Coronary artery (tissue), 2 donors: Measurements from ENCODE around the gene CTNND1.
A peak's percentile ranks its signal among the peaks of the same experiment; 100 is the strongest.
"Not testable (repeated sequence)": the region's sequence is repeated elsewhere in the genome, so short reads cannot be mapped to it uniquely, and the experiment has no call there.

Experiments
- DNase-seq: peaks from one replicate; pipeline ENCODE4 v3.0.0-alpha.2; 2017; ENCODE audit warnings: low spot score
- H3K27ac ChIP-seq, 2 donors: fragments of 200-600 bp; sonication (generic); one replicate each; pipeline ENCODE4 v1.5.1; 2016 to 2019
- H3K4me3 ChIP-seq: fragments of 200-600 bp; sonication (generic); 2 replicates; pipeline ENCODE4 v1.5.1; 2016; ENCODE audit warnings: mild to moderate bottlenecking, moderate library complexity
- TF ChIP-seq, protein P1 (sequence below): fragments of 200-600 bp; sonication (generic); IDR thresholded peaks from one replicate; pipeline ENCODE4 v1.5.1; 2019; ENCODE audit warnings: antibody characterized with exemption

Gene CTNND1, protein sequence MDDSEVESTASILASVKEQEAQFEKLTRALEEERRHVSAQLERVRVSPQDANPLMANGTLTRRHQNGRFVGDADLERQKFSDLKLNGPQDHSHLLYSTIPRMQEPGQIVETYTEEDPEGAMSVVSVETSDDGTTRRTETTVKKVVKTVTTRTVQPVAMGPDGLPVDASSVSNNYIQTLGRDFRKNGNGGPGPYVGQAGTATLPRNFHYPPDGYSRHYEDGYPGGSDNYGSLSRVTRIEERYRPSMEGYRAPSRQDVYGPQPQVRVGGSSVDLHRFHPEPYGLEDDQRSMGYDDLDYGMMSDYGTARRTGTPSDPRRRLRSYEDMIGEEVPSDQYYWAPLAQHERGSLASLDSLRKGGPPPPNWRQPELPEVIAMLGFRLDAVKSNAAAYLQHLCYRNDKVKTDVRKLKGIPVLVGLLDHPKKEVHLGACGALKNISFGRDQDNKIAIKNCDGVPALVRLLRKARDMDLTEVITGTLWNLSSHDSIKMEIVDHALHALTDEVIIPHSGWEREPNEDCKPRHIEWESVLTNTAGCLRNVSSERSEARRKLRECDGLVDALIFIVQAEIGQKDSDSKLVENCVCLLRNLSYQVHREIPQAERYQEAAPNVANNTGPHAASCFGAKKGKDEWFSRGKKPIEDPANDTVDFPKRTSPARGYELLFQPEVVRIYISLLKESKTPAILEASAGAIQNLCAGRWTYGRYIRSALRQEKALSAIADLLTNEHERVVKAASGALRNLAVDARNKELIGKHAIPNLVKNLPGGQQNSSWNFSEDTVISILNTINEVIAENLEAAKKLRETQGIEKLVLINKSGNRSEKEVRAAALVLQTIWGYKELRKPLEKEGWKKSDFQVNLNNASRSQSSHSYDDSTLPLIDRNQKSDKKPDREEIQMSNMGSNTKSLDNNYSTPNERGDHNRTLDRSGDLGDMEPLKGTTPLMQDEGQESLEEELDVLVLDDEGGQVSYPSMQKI

DNA sequence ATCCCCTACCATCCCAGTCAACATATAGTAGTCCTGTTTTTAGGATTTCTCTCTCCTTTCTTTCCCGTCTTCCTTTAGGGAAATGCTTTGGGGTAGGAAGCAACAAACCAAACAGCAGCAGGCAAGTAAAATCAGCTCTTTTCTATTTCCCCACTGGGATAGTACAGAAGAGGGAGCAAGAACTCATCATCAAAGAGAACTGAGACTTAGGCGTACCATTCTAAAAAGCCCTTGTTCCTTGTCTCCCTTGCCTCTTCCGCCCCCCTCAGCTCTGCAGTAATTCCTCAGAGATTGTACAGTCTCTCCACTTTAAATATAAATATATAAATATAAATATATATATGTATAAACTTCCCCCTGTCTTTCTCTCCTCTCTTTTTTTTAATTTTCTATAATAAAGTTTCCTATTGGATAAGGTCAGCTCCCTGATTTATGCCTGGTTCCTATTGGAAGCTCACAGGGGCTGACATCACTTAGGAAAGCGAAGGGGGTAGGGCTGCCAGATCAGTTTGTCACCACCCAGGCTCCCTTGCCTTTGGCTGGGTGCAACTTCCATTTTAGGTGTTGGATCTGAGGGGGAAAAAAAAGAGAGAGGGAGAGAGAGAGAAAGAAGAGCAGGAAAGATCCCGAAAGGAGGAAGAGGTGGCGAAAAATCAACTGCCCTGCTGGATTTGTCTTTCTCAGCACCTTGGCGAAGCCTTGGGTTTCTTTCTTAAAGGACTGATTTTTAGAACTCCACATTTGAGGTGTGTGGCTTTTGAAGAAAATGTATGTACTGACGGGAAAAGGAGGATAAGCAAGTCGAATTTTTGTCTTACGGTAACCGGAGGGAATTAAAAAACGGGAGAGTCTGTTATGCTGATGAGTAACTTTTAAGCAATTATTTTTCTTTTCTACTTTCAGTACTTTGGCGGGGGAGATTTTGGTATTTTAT, at the start of gene CTNND1:
Gene CTNND1, plus strand, starts transcription at position 502 of the 934 bp plus-strand sequence. CDS start 29,677 bp downstream, outside the sequence.
- peak within 1 kb of the TSS; percentile 77 for H3K4me3 ChIP-seq
- H3K27ac ChIP-seq: peak within 1 kb of the TSS; percentile 84 to 93
- TF ChIP-seq, protein P1, sequence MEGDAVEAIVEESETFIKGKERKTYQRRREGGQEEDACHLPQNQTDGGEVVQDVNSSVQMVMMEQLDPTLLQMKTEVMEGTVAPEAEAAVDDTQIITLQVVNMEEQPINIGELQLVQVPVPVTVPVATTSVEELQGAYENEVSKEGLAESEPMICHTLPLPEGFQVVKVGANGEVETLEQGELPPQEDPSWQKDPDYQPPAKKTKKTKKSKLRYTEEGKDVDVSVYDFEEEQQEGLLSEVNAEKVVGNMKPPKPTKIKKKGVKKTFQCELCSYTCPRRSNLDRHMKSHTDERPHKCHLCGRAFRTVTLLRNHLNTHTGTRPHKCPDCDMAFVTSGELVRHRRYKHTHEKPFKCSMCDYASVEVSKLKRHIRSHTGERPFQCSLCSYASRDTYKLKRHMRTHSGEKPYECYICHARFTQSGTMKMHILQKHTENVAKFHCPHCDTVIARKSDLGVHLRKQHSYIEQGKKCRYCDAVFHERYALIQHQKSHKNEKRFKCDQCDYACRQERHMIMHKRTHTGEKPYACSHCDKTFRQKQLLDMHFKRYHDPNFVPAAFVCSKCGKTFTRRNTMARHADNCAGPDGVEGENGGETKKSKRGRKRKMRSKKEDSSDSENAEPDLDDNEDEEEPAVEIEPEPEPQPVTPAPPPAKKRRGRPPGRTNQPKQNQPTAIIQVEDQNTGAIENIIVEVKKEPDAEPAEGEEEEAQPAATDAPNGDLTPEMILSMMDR: no peak
- DNase-seq: peak; percentile 94

DNA sequence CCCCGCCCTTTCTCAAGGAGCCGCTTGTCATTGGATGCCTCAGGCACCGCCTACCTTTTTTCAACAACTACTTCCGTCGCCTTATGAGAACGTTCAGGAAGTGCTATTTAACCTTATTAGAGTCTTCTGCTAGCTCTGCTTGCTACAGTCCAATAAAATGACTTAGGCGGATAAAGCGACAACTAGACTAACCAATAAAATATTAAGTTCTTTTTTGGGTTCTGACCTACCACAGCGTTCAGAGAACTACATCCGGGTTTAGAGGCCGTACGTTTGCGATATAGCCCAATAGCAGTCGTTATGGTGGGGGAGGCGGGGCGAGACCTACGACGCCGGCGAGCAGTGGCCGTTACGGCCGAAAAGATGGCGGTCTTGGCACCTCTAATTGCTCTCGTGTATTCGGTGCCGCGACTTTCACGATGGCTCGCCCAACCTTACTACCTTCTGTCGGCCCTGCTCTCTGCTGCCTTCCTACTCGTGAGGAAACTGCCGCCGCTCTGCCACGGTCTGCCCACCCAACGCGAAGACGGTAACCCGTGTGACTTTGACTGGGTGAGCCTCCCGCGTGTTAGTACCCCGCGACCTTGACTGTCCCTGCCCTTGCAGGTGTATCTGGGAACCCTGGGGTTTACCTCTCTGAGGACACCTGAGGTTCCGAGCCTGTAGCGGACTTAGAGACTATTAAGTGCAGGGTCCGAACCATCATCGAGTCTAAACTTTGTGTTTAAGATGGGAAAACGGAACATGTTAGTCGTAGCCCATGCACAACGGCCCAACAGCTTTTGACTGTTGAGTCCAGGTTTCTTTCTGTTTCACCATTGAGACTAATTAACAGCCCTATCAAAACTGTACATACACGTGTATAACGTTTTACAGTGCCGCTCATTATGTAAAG, 49.1 kb upstream of the CTNND1 start, which contains the start of gene TMX2:
Gene TMX2, plus strand, starts transcription at position 338 of the 895 bp plus-strand sequence. Its CDS starts 26 bp downstream, at position 364.
- Histone ChIP-seq H3K27ac (peak within 1 kb of the TSS; percentile 73 to 89), H3K4me3 (peak within 1 kb of the TSS; percentile 78)
- peak; percentile 94 for DNase-seq
- TF ChIP-seq, protein P1: no peak

DNA sequence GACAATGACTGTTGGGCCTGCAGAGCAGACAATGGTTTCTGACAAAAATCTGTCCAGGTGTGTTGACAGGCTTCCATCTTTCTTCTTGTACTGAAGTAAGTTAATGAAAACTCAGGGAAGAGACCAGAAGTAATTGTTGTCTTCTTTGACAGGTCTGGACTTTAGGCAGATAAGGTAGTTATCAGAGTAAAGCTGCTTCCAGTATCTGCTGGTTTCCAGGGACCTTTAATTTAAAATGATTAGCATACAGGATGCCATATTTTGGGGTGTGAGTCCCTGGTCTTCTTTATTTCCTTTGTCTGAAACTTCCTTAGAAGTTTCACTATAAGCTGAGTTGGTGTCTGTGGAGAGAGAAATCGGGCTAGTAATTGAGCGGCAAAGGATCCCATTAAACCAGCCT, 47.8 kb upstream of the CTNND1 start:
- peak overlapping the region; percentile 78 for H3K4me3 ChIP-seq
- TF ChIP-seq, protein P1: no peak
- DNase-seq: no peak
- no peak overlapping the region for H3K27ac ChIP-seq

DNA sequence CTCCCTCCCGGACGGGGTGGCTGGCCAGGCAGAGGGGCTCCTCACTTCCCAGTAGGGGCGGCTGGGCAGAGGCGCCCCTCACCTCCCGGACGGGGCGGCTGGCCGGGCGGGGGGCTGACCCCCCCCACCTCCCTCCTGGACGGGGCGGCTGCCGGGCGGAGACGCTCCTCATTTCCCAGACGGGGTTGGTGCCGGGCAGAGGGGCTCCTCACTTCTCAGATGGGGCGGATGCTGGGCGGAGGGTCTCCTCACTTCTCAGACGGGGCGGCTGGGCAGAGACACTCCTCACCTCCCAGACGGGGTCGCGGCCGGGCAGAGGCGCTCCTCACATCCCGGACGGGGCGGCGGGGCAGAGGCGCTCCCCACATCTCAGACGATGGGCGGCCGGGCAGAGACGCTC, 44.9 kb upstream of the CTNND1 start:
- not testable (repeated sequence) for DNase-seq, H3K4me3 ChIP-seq, H3K27ac ChIP-seq

DNA sequence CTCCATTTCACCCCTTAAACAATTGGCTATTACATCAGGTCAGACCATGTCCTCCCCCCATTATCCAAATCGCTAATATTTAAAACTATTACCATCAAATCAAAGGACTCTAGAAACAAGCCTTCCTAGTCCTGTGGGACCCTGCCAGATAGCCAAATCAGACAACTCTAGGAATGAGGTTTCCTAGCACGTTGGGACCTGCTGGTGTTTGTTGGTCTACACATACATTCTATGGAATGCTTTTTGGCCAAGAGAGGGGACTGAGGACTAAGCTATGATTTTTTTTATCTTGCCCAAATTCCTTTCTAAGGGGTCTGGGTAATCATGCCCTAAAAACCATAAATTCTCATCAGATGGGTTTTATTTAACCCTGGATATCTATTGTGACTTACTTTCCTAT, 34.4 kb upstream of the CTNND1 start:
- TF ChIP-seq, protein P1: no peak
- H3K4me3 ChIP-seq: no peak overlapping the region
- no peak overlapping the region for H3K27ac ChIP-seq
- DNase-seq: no peak

DNA sequence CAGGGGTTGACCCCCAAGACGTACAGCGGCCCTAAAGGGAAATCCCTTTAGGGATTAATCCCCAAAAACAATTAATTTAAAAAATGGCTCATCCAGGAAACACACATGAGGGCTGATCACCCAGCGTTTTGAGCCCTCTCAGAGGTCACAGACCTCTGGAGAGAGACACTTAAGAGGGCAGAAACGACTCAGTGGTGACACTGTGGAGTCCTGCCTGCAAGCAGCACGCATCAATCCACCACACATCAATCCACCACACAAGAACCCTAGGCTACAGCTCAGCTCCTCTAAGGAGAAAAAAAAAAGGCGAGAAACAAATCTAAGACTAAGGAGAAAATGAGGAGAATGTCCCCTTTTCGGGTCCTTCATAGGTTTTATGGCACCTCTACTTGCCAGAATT, 32.8 kb upstream of the CTNND1 start:
- H3K27ac ChIP-seq: no peak overlapping the region
- DNase-seq: no peak
- no peak overlapping the region for H3K4me3 ChIP-seq
- TF ChIP-seq, protein P1: no peak
